ENCODE results near the gene RPS16.

DNA sequence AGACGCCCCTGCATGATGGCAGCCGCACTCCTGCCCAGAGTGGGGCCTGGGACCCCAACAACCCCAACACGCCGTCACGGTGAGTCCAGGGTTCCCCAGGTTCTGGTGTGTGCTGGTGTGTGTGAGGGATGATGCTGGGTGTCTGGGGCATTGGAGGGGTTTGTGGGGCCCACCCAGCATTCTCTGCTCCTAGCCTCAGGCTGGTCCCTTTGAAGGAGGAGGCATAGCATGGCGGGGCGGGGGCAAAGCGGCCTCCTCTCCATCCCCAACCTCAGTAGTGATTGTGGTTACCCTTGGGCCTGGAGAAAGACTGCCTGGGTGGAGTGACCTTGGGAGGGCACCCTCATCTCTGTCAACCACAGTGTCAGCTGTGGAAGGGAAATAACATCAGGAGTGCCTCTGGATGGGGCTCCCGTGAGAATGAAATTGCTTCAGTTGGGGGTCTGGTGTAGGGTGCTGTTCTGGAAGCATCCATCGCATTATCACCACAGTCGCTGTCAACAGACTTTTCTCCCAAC is 37.8 kb upstream of the RPS16 start:
- TF ChIP-seq, protein P1, sequence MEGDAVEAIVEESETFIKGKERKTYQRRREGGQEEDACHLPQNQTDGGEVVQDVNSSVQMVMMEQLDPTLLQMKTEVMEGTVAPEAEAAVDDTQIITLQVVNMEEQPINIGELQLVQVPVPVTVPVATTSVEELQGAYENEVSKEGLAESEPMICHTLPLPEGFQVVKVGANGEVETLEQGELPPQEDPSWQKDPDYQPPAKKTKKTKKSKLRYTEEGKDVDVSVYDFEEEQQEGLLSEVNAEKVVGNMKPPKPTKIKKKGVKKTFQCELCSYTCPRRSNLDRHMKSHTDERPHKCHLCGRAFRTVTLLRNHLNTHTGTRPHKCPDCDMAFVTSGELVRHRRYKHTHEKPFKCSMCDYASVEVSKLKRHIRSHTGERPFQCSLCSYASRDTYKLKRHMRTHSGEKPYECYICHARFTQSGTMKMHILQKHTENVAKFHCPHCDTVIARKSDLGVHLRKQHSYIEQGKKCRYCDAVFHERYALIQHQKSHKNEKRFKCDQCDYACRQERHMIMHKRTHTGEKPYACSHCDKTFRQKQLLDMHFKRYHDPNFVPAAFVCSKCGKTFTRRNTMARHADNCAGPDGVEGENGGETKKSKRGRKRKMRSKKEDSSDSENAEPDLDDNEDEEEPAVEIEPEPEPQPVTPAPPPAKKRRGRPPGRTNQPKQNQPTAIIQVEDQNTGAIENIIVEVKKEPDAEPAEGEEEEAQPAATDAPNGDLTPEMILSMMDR (IDR thresholded peaks at IDR 0.05), result no peak
- no peak for TF ChIP-seq POLR2A (IDR thresholded peaks at IDR 0.05)

All from right lobe of liver (tissue), 4 donors.